DMS79 treated with DMSO at 0.1 percent for 48 hours (cell line): ENCODE data around the gene NUDT3.
"Not testable (repeated sequence)": the region's sequence is repeated elsewhere in the genome, so short reads cannot be mapped to it uniquely, and the experiment has no call there.

Experiments
- DNase-seq: peaks from one replicate; lab custom pipeline; 2025; lab: John Stamatoyannopoulos, UW

The NUDT3 gene

DNA sequence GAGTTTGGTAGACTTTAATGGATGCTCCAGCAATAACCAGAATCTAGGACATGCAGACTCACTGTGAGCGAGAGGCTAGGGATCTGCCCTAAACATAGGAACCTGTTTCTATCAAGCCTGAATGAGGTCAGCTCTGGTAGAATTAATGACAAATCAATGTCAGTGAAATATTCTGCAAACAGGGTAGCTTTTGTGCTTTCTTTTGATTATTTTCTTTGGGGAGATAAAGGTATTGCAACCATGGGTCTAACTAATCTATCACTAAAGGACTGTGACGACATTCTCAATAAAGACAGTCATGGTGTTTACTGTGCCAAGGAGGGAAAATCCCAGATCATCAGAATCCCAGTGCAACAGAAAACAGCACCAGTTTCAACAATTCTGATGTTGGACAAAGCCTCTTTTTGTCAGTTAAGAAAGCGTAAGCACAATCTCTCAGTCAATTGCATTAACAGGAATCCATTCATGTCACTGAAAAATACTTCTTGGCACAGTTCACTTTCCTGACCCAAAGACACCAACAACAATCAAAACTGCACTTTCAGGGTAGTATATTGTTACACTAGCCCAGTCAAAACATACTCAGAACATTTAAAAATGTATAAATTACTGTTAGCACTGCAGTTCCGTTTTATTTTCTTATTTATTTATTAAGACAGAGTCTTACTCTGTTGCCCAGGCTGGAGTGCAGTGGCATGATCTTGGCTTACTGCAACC, 106.9 kb downstream of the NUDT3 start:
- no peak for DNase-seq

DNA sequence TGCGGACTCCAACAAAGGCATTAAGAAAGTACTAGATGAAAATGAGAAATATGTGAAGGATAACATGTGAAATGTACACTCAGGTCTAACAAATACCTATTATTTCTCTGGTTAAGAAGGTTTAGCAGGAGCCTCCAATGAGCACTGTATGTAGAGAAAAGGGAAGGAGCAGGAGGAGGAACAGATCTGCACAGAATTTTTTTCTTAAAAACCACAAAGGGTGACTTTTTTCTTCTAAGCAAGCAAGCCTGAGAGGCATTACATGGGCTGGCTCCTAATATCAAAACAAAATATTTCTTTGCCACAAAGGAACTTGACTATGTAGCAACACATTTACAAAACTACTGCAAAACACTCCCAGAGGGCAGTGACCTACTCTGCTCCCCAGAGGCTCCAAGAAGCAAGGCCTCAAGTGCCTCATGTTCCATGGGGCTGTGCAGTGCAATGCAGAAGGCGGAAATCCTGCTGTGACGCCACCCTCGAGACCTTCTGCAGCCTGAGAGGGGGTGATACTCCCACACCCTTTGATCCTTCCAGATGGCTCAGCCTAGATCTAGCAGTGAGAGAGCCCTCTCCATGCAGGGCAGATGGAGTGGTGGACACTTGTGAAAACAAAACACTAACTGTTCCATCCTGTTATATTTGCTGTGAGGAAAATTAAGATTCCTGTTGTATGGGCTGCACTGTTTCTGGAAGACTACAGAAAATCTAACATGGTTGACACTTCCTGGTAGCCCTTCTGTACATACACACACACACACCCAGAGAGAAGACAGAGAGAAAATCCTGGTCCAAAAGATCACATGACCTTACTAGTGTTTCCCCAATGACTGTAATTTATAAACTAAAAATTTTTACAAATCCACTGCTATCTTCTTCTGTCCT, 107.7 kb downstream of the NUDT3 start:
- no peak for DNase-seq

DNA sequence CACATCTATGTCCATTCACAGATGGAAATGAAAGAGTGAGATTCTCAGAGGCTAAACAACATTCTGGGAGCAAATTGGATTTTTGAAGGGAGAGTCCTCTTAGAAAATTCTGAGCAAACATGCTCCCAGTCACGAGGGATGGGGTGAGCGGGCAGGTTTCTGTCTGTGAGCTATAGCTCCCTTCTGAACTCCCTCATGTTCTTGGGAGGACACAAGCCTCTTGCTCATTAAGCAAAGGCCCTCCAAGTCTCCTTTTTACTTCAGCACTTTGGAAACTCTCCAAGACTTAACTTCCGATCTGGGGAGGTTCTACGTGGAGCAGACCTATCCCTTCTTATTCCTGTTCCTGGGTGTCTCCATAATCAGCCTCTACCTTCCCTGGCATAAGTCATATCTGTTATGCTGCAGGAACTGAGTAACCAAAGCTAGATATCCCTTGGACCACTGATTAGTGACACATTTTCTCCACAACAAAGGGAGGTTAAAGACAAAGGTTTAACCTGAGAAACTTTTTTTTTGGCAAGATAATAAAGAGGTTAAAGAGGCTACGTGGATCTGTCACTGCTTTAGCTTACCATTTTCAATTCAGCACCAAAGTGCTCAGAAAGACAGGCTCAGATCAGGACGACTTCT, 110.7 kb downstream of the NUDT3 start:
- no peak for DNase-seq

DNA sequence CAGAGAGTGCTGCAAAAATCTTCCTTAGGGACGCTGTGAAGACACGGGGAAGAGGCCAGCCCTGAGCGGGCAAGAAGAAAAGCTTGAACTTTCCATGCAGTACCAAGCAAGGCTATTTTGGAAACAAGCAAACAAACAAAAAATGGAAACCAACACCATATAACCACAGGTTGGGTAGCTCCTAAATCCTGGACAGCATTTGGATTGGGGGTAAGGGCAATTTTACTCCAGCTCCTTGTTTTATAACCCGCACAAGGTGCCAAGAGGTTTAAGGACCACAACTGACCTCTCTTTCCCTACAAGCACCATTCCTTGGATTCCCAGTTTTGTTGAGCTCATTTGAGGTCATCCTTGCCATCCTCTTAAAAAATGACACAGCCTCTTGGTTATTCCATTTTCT, 112.3 kb downstream of the NUDT3 start:
- no peak for DNase-seq

DNA sequence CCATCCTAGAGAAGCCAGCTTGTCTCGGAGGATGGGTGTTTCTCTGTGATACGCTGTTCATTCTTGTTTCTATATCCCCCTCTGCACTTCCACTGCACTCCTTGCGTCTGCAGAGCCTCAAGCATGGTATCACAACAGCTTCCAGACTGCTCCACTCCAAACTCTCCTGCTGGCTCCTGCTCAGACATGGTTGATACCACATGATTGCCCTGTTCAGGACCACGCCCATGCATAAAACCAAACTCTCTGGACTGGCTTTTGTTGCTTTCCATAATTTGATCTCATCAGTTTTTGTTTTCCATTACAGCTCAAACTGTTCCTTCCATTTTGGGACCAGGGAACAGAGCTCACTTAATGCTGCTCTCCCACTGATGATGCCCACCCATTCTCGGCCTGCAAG, 113.6 kb downstream of the NUDT3 start:
- no peak for DNase-seq

DNA sequence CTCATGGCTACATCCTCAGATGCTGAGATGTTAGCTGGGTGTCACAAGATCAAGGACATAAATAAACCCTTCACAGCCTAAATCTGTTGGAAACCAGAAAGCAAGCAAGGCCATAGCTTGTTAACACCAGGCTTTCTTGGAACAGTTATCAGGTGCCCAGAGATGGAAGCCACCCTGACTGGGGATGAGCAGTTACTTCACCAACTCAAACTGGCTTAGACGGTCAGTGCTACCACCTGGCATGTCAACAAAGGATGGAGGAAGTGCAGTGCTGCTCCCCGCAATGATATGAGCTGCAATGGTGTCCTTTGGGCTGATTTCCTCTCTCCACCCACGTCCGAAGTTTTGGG, 114.7 kb downstream of the NUDT3 start:
- no peak for DNase-seq

DNA sequence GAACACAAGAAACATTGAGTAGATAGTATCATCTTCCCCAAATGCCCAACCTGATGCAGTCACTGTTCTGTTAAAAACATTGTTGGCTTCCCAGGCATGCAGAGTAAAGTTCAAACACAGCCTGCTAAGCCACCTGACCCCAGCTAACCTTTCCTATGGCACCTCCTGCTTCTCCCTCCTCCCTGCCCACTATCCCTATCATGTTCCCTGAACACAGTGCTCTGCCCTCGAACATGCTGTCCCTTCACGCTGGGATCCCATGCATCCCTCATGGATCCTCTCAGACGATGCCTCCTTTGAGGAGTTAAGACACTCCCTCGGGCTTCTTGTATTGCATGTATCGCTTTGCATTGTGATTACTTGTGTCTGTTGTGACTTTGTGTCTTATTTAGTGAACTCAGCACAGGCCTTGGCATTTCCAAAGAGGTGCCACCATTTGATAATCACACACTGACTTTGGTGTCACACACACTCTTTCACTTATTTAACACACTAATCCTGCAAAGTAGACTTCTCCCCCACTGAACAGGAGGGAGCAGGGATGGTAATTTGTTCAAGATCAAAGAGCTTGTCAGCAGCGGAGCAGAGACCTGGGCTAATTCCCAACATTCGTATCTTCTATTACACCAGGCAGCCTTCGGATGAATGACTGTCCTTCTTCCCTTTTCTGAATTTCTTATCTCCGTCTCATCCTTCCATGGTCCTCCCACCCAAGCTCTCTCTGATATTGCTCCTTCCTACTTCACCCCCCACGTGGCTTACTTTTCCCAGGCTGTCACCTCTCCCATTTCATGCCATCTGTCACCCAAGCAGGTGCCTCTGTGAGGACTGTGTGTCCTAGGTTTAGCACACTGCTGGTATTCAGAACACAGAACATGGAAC, 115.3 kb downstream of the NUDT3 start:
- no peak for DNase-seq

DNA sequence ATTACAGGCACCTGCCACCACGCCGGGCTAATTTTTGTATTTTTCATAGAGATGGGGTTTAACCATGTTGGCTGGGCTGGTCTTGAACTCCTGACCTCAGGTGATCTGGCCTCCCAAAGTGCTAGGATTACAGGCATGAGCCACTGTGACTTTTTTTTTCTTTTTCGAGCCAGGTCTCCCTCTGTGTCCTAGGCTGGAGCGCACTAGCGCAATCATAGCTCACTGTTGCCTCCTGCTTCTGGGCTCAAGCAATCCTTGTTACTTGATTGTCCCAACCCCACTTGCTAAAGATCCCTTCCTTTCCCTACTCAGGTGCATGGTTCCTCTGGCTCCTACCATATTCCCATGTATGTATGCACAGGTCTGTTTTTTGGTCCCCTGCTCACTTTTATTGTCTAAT, 116.3 kb downstream of the NUDT3 start:
- no peak for DNase-seq

DNA sequence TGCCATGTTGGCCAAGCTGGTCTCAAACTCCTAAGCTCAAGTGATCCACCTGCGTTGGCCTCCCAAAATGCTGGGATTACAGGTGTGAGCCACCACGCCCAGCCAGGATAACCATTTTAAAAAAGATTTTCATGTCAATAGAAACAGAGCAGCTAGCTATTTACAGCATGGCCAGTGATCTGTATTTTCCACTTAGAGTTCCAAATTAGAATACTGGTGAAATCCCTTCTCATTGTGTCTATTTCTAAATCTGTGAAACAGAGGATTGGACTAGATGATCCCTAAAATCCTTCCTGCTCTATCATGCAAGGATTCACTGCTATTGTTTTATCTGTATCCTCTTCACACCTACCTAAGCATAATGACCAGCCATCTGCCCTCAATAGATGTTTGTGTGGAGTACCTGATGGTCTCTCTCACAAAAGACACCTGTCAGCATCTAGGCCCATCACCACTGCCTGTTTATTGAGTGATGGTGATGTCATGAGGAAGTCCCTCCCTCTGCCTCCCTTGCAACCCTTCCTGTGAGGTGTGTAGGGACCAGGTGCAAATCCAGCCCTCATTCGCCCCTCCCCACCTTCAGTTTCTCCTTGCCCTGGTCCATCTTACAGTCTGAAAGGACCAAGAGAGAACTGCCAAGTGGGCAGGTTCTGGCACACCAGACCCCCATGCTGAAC, 117.2 kb downstream of the NUDT3 start:
- DNase-seq: no peak

DNA sequence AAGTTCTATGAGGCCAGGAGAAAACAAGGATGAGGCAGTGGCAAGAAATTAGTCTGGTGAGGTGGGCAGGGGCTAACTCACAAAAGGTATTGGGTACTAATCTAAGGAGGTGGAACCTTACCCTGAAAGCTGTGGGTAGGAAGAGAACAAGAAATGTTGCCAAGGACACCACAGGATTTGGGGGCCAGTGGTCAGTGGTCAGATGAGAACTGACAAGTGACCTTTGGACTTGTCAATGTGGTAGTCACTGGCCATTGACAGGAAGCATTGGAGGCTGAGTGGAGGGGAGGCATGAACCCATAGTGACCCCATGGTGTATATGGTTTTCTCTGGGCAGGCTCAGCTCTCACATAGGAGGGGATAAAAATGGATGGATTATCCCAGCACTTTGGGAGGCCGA, 118.3 kb downstream of the NUDT3 start:
- no peak for DNase-seq

DNA sequence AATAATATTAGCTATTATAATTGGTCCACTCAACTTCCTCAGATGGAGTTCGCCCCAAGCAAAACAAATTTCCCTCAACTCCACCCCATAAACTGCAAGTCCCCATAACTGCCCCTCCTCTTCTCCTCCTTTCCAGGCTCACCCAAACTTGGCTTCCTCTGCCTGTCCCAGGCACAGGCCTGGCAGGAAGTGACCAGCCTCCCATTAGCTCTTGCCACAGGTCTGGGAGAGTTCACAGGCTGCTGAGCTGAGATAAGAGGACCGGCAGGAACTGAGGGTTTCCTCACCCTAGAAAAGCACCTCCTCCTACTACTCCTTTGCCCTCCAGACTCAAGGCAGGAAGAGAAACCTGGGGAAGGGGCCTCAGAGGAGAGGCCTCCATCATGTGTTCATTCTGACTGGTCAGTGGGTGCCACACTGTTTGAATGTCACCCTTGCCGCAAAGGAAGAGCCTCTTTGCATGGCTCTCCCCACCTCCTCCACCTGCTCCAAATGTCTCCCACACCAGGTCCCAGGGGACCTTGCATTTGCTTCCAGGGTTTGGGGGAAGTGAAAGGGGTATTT, 119.1 kb downstream of the NUDT3 start:
- DNase-seq: no peak

DNA sequence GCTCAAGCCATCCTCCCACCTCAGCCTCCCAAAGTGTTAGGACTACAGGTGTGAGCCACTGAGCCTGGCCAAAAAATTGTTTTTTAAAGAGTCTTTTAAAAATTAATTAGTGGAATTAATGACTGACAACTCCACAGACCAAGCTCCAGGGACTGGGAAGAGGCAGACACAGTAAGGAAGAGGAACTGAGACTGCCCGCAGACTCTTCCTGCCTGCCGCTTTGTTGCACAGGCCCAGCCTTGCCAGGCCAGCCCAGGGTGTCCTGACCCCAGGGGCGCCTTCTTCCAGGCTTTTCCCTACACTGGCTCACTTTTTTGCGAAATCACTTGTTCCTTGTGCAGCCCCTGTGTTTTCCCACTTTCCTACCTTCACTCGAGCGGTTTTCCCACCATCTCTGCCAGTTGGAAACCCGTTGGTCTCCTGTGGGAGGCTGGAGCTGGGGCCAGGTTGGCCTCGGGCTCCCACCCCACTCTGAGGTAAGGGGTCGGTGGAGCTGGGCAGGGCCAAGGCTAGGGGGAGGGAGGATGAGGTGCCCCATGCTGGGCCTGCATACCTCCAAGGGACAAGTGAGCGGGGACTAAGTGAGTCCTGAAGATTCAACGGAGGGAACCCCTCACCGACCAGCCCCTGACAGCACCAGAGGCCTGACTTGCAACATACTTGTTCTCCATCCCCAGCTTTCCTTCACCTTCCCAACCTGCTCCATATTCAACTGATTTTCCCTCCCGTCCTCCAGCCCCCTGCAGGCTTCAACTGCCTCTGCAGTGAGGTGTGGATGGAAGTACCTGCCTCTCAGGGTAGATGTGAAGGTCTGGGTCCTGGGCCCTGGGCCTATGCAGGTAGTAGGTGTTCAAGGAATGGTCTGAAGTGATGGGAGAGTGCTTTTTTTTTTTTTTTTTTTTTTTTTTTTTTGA, 120.2 kb downstream of the NUDT3 start:
- no peak for DNase-seq

DNA sequence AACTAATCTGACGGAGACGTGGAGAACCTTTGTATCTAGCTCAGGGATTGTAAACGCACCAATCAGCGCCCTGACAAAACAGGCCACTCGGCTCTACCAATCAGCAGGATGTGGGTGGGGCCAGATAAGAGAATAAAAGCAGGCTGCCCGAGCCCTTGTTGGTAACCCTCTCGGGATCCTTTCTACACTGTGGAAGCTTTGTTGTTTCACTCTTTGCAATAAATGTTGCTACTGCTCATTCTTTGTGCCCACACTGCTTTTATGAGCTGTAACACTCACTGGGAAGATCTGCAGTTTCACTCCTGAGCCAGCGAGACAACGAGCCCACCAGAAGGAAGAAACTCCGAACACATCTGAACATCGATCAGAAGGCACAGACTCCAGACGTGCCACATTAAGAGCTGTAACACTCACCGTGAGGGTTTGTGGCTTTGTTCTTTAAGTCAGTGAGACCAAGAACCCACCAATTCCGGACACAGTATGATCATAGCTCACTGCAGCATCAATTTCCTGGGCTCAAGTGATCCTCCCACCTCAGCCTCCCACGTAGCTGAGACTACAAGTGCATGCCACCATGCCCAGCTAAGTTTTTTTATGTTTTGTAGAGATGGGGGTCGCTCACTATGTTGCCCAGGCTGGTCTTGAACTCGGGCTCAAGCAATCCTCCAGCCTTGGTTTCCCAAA, 122.7 kb downstream of the NUDT3 start:
- not testable (repeated sequence) for DNase-seq

DNA sequence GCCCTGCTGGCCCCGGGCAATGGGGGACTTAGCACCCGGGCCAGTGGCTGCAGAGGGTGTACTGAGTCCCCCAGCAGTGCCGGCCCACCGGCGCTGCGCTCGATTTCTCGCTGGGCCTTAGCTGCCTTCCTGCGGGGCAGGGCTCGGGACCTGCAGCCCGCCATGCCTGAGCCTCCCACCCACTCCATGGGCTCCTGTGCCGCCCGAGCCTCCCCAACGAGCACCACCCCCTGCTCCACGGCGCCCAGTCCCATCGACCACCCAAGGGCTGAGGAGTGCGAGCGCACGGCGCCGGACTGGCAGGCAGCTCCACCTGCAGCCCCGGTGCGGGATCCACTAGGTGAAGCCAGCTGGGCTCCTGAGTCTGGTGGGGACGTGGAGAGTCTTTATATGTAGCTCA, 123.3 kb downstream of the NUDT3 start:
- not testable (repeated sequence) for DNase-seq

DNA sequence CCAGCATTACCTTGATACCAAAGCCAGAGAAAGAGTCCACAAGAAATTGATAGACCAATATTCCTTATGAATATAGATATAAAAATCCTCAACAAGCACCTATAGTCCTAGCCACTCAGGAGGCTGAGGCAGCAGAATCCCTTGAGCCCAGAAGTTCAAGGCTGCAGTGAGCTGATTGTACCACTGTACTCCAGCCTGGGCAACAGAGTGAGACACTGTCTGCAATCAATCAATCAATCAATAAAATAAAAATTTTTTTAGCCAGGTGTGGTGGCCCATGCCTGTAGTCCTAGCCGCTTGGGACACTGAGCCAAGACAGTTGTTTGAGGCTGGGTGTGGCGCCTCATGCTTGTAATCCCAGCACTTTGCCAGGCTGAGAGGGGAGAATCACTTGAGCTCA, 124.7 kb downstream of the NUDT3 start:
- DNase-seq: no peak

DNA sequence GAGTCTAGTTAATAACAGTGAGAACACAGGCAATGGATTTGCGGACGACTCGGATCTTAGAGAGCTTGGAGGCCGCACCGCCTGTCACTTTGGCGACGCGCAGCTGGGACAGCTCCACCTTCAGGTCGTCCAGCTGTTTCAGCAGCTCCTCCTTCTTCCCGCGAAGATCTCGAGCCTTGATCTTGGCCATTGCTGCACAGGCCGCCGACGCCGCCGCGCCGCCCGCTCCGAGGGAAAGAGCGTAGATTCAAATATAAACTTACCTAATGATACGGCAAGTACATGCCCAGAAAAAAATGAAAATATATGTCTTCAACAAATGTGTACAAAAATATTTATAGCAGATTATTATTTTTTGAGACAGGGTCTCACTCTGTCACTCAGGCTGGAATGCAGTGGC, 129.0 kb downstream of the NUDT3 start:
- DNase-seq: not testable (repeated sequence)

DNA sequence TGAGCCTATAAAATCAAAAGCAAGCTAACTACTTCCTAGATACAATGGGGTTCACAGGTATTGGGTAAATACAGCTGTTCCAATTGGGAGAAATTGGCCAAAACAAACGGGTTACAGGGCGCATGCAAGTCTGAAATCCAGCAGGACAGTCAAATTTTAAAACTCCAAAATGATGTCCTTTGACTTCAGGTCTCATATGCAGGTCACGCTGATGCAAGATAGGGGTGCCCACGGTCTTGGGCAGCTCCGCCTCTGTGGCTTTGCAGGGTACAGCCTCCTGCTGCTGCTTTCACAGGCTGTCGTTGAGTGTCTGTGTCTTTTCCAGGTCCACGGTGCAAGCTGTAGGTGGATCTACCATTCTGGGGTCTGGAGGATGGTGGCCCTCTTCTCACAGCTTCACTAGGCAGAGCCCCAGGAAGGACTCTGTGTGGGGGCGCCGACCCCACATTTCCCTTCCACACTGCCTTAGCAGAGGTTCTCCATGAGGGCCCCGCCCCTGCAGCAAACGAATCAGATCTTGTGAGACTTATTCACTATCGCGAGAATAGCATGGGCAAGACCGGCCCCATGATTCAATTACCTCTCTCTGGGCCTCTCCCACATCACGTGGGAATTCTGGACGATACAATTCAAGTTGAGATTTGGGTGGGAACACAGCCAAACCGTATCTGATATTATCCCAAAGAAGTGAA, 131.7 kb downstream of the NUDT3 start:
- no peak for DNase-seq

DNA sequence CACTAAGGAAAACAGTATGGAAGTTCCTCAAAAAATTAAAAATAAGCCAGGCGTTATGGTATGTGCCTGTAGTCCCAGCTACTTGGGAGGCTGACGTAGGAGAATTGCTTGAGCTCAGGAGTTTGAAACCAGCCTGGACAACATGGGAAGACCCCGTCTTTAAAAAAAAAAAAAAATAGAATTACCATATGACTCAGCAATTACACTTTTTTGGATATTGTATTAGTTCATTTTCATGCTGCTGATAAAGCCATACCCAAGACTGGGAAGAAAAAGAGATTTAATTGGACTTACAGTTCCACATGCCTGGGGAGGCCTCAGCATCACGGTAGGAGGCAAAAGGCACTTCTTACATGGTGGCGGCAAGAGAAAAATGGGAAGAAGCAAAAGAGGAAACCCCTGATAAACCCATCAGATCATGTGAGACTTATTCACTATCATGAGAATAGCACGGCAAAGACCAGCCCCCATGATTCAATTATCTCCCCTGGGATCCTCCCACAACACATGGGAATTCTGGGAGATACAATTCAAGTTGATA, 132.9 kb downstream of the NUDT3 start:
- DNase-seq: no peak

DNA sequence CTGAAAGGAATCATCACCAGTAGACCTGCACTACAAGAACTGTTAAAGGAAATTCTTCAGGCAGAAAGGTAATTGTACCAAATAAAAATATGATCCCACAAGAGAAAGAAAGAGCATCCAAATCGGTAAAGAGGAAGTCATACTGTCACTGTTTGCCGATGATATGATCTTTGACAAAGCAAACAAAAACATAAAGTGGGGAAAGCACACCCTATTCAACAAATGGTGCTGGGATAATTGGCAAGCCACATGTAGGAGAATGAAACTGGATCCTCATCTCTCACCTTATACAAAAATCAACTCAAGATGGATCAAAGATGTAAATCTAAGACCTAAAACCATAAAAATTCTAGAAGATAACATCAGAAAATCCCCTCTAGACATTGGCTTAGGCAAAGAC, 140.1 kb downstream of the NUDT3 start:
- not testable (repeated sequence) for DNase-seq
